Activated naive CD4-positive, alpha-beta T cell treated with Interleukin-2 at 50 U/mL for 16 hours (primary cell): ENCODE data around the gene CERK.
"Not testable (repeated sequence)": the region's sequence is repeated elsewhere in the genome, so short reads cannot be mapped to it uniquely, and the experiment has no call there.

Experiments
- DNase-seq: peaks from one replicate; pipeline ENCODE4 v3.0.0-alpha.2; 2020

The CERK gene

GRCh38 chr22:46657996-46658947, 79.8 kb downstream of the CERK start:
- DNase-seq, result no peak

- DNase-seq, result no peak
Measured at GRCh38 chr22:46657655-46657953, 80.4 kb downstream of the CERK start.

GRCh38 chr22:46656856-46657654, 81.0 kb downstream of the CERK start:
- no peak for DNase-seq

GRCh38 chr22:46655861-46656608, 82.0 kb downstream of the CERK start:
- DNase-seq, result no peak

- DNase-seq, result no peak
Measured at GRCh38 chr22:46654927-46655595, 83.0 kb downstream of the CERK start.

- no peak for DNase-seq
Measured at GRCh38 chr22:46654426-46654825, 83.6 kb downstream of the CERK start.

GRCh38 chr22:46653596-46653995, 84.5 kb downstream of the CERK start:
- peak; percentile 26 for DNase-seq

- DNase-seq, result no peak
Measured at GRCh38 chr22:46652847-46653331, 85.2 kb downstream of the CERK start.

GRCh38 chr22:46652081-46652846, 85.8 kb downstream of the CERK start:
- no peak for DNase-seq

GRCh38 chr22:46651316-46651715, 86.7 kb downstream of the CERK start:
- no peak for DNase-seq

- no peak for DNase-seq
Measured at GRCh38 chr22:46650078-46650810, 87.8 kb downstream of the CERK start.

- no peak for DNase-seq
Measured at GRCh38 chr22:46649141-46650077, 88.6 kb downstream of the CERK start.

GRCh38 chr22:46648225-46648820, 89.7 kb downstream of the CERK start:
- DNase-seq, result not testable (repeated sequence)

GRCh38 chr22:46646531-46647215, 91.4 kb downstream of the CERK start:
- DNase-seq, result no peak

- not testable (repeated sequence) for DNase-seq
Measured at GRCh38 chr22:46642840-46643480, 95.1 kb downstream of the CERK start.

GRCh38 chr22:46641811-46642266, 96.2 kb downstream of the CERK start:
- no peak for DNase-seq

GRCh38 chr22:46640293-46641055, 97.6 kb downstream of the CERK start:
- no peak for DNase-seq
